ENCODE measurements around the gene NRDE2.

Gene NRDE2

GRCh38 chr14:90296641-90297040 is 35.1 kb downstream of the NRDE2 start:
- no peak for DNase-seq

- no peak for DNase-seq
These were observed 35.7 kb downstream of the NRDE2 start for GRCh38 chr14:90295870-90296516.

GRCh38 chr14:90294872-90295271 is 36.9 kb downstream of the NRDE2 start:
- no peak for DNase-seq

GRCh38 chr14:90293766-90294730 is 37.7 kb downstream of the NRDE2 start:
- no peak for DNase-seq

GRCh38 chr14:90291699-90292098 is 40.0 kb downstream of the NRDE2 start:
- DNase-seq: no peak

GRCh38 chr14:90290337-90291011 is 41.3 kb downstream of the NRDE2 start:
- peak; percentile 52 for DNase-seq

GRCh38 chr14:90288651-90289355 is 42.9 kb downstream of the NRDE2 start:
- DNase-seq: no peak

- no peak for DNase-seq
These were observed 44.0 kb downstream of the NRDE2 start for GRCh38 chr14:90287791-90288190.

- DNase-seq: no peak
These were observed 50.0 kb downstream of the NRDE2 start for GRCh38 chr14:90281756-90282155.

GRCh38 chr14:90281261-90281660 is 50.5 kb downstream of the NRDE2 start:
- no peak for DNase-seq

GRCh38 chr14:90280096-90280495 is 51.6 kb downstream of the NRDE2 start:
- no peak for DNase-seq

- no peak for DNase-seq
These were observed 53.3 kb downstream of the NRDE2 start for GRCh38 chr14:90278199-90279175.

- DNase-seq: no peak
These were observed 54.1 kb downstream of the NRDE2 start for GRCh38 chr14:90277581-90278198.

- no peak for DNase-seq
These were observed 54.9 kb downstream of the NRDE2 start for GRCh38 chr14:90276646-90277367.

- no peak for DNase-seq
These were observed 55.9 kb downstream of the NRDE2 start for GRCh38 chr14:90275820-90276219.

- DNase-seq: no peak
These were observed 56.3 kb downstream of the NRDE2 start for GRCh38 chr14:90275458-90275814.

- DNase-seq: no peak
These were observed 56.8 kb downstream of the NRDE2 start for GRCh38 chr14:90274808-90275457.

GRCh38 chr14:90274019-90274418 is 57.7 kb downstream of the NRDE2 start:
- DNase-seq: peak; percentile 33

GRCh38 chr14:90273532-90273931 is 58.2 kb downstream of the NRDE2 start:
- no peak for DNase-seq

GRCh38 chr14:90272523-90272922 is 59.2 kb downstream of the NRDE2 start:
- no peak for DNase-seq

Data from hematopoietic multipotent progenitor cell treated with erythropoietin and hydrocortisone succinate and interleukin-3 and kit ligand, for 8 days (in vitro differentiated cells).